Placental pericyte (primary cell): ENCODE data around the gene DPAGT1. TPM values are rescaled to one million over a fixed set of nuclear protein-coding genes. Genes with fewer than 3 reads are reported as not detected.

Experiments used
- total RNA-seq: library from RNA; depleted of rRNA; stranded (reverse); fragments of >200 nt; gene quantifications from 2 replicates; pipeline ENCODE4 v1.2.3, GENCODE V29; 2012

The DPAGT1 gene
- 34.6 and 37.8 TPM in 2 replicates for total RNA-seq

DNA sequence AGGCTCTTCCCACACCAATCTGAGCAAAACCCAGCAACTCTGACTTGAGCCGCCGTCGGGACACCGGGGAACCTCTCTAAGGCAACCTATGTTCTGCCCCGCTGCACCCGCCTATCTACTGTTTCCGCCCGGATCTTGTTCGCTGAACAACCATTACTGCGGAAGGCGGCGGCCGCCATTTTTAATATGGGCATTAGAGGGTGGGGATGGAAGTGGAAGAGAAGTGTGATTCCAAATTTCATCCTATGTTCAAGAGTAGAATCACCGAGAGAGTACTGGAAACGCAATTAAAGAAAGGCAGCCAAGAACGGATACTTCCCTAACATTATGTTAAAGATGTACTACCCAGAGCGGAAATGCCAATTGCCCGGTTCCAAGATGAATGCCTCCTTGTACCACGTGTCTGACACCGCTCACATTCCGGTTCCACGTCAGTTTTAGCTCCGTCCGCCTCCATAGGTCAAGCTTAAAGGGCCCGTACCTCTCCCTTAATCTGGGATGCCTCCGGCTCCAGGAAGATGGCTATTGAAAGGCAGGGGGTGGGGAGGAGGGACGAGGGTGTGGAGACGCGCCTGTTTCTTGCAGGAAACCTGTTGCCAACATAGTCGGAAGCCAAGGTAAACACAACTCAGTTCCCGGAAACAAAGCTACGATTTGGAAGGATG, at the start of gene DPAGT1:
Gene DPAGT1, minus strand, starts transcription at position 95 of the 665 bp plus-strand sequence. CDS start 198 bp downstream, outside the sequence.

DNA sequence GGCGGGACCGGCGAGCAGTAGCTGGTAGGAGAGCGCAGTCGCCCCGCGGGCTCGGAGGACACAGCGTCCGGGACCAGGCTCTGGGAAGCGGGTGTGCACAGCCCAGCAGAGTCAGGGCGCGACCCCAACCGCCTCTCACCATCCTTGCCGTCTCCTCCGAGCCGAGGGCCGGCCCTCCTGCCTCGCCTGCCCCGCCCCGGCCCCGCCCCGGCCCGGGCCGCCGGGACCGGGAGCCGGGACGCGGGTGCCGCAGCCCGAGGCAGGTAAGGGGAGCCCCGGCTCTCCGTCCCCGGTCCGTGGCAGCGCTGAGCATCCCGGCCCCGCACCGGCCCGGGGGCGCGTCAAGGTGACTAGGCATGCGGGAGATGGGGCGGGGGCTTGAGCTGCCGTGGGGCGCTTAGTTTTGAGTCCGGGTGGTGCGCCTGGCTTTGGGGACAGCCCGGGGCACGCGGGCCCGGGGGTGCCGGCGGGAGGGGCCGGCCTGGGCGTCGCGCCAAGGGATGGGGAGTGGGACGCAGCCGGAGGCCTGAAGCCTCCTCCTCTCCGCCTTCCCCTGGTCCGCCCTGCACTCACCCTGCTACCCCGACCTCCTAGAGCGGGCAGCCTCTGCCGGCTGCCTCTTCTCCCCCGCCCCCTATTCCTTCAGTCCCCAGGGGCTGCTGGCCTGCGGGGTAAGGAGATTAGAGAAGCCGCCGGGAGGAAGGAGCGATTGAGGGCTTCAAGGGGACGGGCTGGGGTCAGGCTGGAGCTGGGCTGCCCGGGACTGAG, 47.5 kb upstream of the DPAGT1 start, which contains the start of gene ABCG4:
Gene ABCG4, plus strand, starts transcription at position 35 of the 768 bp plus-strand sequence. CDS start 914 bp downstream, outside the sequence.

GRCh38 chr11:119121008-119121810, 19.6 kb upstream of the DPAGT1 start, which contains the start of gene HINFP:
Gene HINFP (plus strand): TSS chr11:119121580. CDS start chr11:119126945, 5,365 bp downstream.

GRCh38 chr11:119106564-119107537, 5.2 kb upstream of the DPAGT1 start, which contains the start of gene C2CD2L:
Gene C2CD2L (plus strand): TSS chr11:119107344. CDS start chr11:119107742, 398 bp downstream.

DNA sequence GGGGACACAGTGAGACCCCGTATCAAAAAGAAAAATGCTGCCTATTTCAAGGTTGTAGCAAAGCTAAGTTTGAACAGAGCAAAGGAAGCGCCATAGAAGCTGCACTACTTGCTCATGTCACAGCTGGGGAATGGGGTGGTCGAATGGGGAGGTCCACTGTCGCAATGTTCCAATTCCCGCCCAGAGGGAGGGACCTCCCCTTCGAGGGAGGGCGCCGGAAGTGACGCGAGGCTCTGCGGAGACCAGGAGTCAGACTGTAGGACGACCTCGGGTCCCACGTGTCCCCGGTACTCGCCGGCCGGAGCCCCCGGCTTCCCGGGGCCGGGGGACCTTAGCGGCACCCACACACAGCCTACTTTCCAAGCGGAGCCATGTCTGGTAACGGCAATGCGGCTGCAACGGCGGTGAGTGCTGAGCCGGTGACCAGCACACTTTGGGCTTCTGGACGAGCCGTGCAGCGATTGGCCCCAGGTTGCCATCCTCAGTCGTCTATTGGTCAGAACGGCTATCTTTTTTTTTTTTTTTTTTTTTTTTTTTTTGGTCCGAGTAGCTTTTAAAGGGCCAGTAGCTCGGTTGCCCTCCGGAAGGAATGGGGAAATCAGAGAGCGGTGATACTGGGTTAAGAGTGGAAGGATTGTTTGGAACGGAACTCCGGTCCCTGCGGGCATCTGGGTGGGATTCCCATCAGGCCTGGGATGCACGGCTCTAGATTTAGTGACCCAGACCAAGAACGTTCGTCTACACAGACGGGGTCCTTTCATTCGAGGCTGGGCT, 16.8 kb downstream of the DPAGT1 start, which contains the start of gene HMBS:
Gene HMBS, plus strand, starts transcription at position 219 of the 774 bp plus-strand sequence. Its CDS starts 153 bp downstream, at position 372.

DNA sequence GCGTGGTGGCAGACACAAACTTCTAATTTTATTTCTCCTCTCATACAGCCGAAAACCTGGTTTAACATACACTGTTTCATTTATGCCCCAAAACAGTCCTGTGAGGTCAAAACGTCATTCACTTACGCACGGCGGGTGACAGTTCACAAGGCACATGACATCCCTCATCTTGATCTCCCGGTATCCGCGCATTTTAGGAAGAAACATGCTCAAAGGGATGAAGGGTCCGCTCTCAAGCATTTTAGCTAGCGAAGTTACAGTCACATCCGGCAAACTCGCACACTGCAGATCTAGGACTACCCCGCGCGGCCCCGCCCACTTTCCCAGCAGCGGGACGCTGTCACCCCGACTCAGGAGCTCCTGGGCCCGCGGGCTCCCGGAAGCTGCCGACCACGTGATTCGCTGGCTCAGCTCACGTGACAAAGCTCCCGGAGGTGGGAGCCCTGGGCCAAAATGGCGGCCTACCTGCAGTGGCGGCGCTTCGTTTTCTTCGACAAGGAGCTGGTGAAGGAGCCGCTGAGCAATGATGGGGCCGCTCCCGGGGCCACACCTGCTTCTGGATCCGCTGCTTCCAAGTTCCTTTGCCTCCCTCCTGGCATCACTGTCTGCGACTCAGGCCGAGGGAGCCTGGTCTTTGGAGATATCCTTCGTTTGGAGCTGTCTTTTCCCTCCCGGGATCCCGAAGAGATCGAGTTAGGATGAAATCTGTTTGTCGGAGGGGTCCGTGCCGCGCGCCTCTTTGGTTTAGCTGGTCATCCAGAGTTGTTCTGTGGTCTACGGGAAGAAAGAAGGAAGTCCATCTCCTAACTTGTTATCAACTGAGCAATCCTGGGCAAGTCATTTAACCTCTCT, 34.1 kb downstream of the DPAGT1 start, which contains the start of gene VPS11:
Gene VPS11, plus strand, starts transcription at position 448 of the 852 bp plus-strand sequence. Its CDS starts 6 bp downstream, at position 454.

DNA sequence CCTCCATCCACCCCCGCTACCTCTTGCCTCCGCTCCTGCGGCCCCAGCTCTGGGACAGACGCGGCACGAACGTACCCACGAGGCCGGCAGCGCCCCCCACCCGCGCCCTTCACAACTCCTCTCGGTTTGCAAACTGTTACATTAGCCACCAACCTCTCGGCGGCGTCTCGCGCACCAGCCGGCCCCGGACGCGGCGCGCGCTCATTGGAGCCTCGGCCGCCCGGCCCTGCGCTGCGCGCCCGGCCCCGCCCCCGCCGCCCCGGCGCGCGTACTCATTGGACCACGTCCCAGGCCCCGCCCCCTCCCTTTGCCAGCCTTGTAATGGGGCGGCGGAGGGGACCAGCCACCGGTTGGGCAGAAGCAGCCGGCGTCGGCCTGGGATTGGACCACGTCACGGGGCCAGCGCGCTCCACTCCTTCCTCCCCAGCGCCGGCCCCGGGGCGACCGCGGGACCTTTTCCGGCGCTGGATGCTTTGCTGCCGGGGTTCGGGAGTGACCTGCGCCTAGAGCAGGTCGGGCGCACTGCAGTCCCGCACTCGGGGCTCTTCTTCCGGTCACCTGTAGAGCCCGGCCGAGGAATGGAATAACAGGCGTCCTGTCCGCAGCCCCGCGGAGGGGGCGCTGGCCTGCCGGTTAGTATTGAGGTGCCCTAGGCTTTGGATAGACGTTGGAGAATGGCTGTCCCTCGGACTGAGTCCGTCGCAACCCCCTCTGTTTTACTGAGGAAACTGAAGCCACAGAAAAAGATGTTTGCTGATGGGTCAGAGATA, 44.5 kb downstream of the DPAGT1 start, which contains the start of gene HYOU1:
Gene HYOU1, minus strand, starts transcription at position 206 of the 770 bp plus-strand sequence. CDS start 1,045 bp downstream, outside the sequence.

Other genes starting within 250 kb of the DPAGT1 start
- not detected in 2 replicates for gene CXCR5, start 218.0 kb downstream of the DPAGT1 start, total RNA-seq
- 29.2 and 30.4 TPM in 2 replicates for gene BCL9L, start 175.9 kb downstream of the DPAGT1 start, total RNA-seq
- not detected in 2 replicates for gene UPK2, start 145.6 kb downstream of the DPAGT1 start, total RNA-seq
- gene FOXR1, start 130.1 kb downstream of the DPAGT1 start, total RNA-seq, result not detected in 2 replicates
- 16.2 and 30.6 TPM in 2 replicates for gene CENATAC, start 103.7 kb downstream of the DPAGT1 start, total RNA-seq
- gene RPS25, start 83.5 kb downstream of the DPAGT1 start, total RNA-seq, result 388 and 1,071 TPM in 2 replicates
- gene TRAPPC4, start 83.1 kb downstream of the DPAGT1 start, total RNA-seq, result 90.2 and 124 TPM in 2 replicates
- 11.8 and 14.7 TPM in 2 replicates for gene SLC37A4, start 71.0 kb downstream of the DPAGT1 start, total RNA-seq
- gene HYOU1, start 44.6 kb downstream of the DPAGT1 start, total RNA-seq, result 179 and 1,291 TPM in 2 replicates
- 32.1 and 45.1 TPM in 2 replicates for gene VPS11, start 34.0 kb downstream of the DPAGT1 start, total RNA-seq
- gene HMBS, start 17.0 kb downstream of the DPAGT1 start, total RNA-seq, result 8.5 and 14.5 TPM in 2 replicates
- gene C2CD2L, start 5.5 kb upstream of the DPAGT1 start, total RNA-seq, result 10.3 and 11.8 TPM in 2 replicates
- 22.8 and 23.2 TPM in 2 replicates for gene HINFP, start 19.7 kb upstream of the DPAGT1 start, total RNA-seq
- 0.66 TPM in 1 of 2 replicates, not detected in the other for gene ABCG4, start 47.2 kb upstream of the DPAGT1 start, total RNA-seq
- 13.1 and 16.5 TPM in 2 replicates for gene NLRX1, start 66.9 kb upstream of the DPAGT1 start, total RNA-seq
- not detected in 2 replicates for gene NHERF4, start 83.6 kb upstream of the DPAGT1 start, total RNA-seq
- 12.7 and 30.2 TPM in 2 replicates for gene CBL, start 104.5 kb upstream of the DPAGT1 start, total RNA-seq
- gene MCAM, start 215.3 kb upstream of the DPAGT1 start, total RNA-seq, result 127 and 168 TPM in 2 replicates
- 9.7 and 13.1 TPM in 2 replicates for gene RNF26, start 232.7 kb upstream of the DPAGT1 start, total RNA-seq
- 0.86 and 6.8 TPM in 2 replicates for gene C1QTNF5, start 239.0 kb upstream of the DPAGT1 start, total RNA-seq
- gene MFRP, start 244.9 kb upstream of the DPAGT1 start, total RNA-seq, result not detected in 2 replicates